Measurements from ENCODE around the gene ZBED3.
"Not testable (repeated sequence)": the region's sequence is repeated elsewhere in the genome, so short reads cannot be mapped to it uniquely, and the experiment has no call there.

ZBED3 gene

DNA sequence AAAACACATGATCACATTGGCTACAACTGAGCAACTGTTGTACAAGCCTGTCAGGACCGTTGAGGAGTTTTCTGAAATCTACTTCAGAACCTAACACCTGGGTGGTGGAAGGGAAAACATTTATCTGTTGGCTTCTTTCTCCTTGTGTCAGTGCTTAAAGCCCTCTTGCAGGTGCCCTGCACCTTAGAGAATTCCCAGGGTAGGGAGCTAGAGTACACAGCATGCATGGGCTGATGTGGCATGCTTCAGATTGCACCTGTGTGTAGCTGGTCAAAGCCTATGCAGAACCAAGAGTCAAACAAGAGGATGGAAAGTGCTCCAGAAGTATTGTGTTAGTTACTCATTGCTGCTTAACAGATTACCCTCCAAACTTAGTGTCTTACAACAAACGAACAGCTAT lies 33.6 kb upstream of the ZBED3 start:
- no peak for DNase-seq (ENCODE audit: low read depth)
- H3K4me3 ChIP-seq (ENCODE audit: low read depth, low read length) = no peak overlapping the region
- TF ChIP-seq, protein P1, sequence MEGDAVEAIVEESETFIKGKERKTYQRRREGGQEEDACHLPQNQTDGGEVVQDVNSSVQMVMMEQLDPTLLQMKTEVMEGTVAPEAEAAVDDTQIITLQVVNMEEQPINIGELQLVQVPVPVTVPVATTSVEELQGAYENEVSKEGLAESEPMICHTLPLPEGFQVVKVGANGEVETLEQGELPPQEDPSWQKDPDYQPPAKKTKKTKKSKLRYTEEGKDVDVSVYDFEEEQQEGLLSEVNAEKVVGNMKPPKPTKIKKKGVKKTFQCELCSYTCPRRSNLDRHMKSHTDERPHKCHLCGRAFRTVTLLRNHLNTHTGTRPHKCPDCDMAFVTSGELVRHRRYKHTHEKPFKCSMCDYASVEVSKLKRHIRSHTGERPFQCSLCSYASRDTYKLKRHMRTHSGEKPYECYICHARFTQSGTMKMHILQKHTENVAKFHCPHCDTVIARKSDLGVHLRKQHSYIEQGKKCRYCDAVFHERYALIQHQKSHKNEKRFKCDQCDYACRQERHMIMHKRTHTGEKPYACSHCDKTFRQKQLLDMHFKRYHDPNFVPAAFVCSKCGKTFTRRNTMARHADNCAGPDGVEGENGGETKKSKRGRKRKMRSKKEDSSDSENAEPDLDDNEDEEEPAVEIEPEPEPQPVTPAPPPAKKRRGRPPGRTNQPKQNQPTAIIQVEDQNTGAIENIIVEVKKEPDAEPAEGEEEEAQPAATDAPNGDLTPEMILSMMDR (IDR thresholded peaks at IDR 0.05; ENCODE audit: low read depth, low read length, missing control alignments) = no peak
- in situ Hi-C loops (cut with HindIII; ENCODE audit: low sequenced_read_pairs) = no loop called here

DNA sequence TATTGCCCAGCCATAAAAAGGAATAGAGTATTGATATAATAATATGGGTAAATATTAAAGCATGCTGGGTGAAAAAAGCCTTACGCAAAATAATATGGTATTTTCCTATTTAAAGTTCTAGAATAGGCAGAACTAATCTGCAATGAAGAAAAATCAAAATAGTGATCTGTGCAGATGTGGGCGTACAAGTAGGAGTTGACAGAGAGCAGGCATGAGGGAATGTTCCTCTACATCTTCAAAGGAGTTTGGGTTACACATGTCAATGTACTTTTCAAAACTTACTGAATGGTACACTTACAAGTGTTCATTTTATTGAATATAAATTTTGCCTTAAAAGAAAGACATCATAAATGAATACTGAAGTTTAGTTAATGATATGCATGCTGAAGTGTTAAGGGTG lies 33.0 kb upstream of the ZBED3 start:
- no peak overlapping the region for H3K4me3 ChIP-seq (ENCODE audit: low read depth, low read length)
- in situ Hi-C loops (cut with HindIII; ENCODE audit: low sequenced_read_pairs) = no loop called here
- no peak for DNase-seq (ENCODE audit: low read depth)
- TF ChIP-seq, protein P1 (IDR thresholded peaks at IDR 0.05; ENCODE audit: low read depth, low read length, missing control alignments) = no peak

DNA sequence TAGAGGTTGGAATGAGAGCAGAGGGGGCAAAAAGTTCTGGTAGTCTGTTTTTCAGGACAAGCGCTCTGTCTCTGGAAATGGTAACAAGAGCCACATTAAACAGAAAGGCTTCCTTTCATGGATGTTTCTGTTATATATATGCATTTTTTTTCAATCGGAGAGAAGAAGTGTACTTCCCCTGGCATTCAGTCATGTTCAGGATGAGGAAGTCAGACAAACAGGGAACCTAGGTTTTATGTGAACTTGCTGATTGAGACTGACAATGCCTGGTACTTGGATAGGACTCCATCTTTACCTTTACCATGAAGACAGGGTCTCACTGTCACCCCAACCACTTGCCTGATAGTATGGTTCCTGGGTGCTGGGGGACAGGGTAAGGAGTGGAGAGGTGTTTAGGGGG lies 30.1 kb upstream of the ZBED3 start:
- no peak overlapping the region for H3K4me3 ChIP-seq (ENCODE audit: low read depth, low read length)
- no peak for DNase-seq (ENCODE audit: low read depth)
- in situ Hi-C loops (cut with HindIII; ENCODE audit: low sequenced_read_pairs) = no loop called here
- TF ChIP-seq, protein P1 (IDR thresholded peaks at IDR 0.05; ENCODE audit: low read depth, low read length, missing control alignments) = no peak

DNA sequence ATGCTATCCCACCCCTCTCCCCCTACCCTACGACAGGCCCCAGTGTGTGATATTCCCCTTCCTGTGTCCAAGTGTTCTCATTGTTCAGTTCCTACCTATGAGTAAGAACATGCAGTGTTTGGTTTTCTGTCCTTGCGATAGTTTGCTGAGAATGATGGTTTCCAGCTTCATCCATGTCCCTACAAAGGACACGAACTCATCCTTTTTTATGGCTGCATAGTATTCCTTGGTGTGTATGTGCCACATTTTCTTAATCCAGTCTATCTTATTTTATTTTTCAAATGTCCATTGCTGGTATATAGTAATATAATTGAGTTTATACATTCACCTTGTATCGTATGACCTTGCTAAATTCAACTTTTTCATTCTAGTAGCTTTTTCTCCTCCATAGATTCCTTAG lies 19.9 kb upstream of the ZBED3 start:
- in situ Hi-C loops (cut with HindIII; ENCODE audit: low sequenced_read_pairs); H3K4me3 ChIP-seq (ENCODE audit: low read depth, low read length); DNase-seq (ENCODE audit: low read depth): not testable (repeated sequence)

DNA sequence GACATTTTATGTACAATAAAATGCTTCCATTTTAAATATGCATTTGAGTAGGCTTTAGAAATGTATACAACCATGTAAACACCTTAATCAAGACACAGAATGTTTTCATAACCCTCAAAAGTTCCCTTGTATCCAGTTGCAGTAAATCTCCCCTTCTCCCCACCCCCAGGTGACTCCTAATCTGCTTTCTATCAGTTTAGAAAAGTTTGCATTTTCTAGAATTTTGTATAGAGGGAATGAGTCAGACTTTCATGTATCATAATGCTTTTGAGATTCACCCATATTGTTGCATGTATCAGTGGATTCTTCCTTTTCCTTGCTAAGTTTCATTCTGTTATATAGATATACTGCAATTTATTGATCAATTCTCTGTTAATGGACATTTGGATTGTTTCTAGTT lies 17.7 kb upstream of the ZBED3 start:
- in situ Hi-C loops (cut with HindIII; ENCODE audit: low sequenced_read_pairs) = no loop called here
- H3K4me3 ChIP-seq (ENCODE audit: low read depth, low read length) = no peak overlapping the region
- no peak for DNase-seq (ENCODE audit: low read depth)
- TF ChIP-seq, protein P1 (IDR thresholded peaks at IDR 0.05; ENCODE audit: low read depth, low read length, missing control alignments) = no peak

DNA sequence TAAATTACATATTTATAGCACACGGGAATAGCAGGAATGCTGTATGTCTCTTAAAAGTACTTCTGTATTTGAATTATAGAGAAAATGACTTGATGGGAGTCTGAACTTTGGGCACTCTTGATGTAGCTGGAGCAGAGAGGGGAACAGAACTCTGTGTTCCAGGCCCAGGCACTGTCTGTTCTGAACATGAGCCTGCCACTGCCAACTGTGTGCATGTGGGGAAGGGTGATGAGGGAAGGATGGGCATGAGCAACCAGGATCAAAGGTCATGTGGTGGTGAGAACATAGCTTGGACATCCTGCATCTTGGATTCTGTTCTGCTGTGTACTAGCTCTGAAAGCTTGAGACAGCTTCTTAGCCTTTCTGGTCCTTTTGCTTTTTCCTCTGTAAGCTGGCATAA lies 16.4 kb upstream of the ZBED3 start:
- TF ChIP-seq, protein P1 (IDR thresholded peaks at IDR 0.05; ENCODE audit: low read depth, low read length, missing control alignments) = no peak
- H3K4me3 ChIP-seq (ENCODE audit: low read depth, low read length) = no peak overlapping the region
- no peak for DNase-seq (ENCODE audit: low read depth)
- in situ Hi-C loops (cut with HindIII; ENCODE audit: low sequenced_read_pairs) = no loop called here

DNA sequence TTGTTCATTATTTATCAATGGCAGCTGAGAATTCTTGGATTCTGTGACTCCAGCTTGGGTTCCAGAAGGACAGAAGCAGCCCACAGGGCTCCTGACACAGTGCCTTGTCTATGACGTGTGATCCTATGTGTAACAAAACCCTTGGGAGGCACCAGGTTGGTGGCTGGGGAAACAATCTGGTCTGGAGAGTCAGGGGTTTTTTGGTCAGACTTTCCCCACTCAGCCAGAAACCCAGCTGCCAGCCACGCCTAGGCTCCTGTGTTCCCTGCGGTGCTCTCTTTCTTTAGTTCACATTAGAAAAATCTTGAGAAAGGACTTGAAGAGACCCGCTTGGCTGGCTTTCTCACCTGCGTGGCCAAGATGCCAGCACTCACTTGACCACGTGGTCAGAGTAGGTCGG lies 15.5 kb upstream of the ZBED3 start:
- TF ChIP-seq, protein P1 (IDR thresholded peaks at IDR 0.05; ENCODE audit: low read depth, low read length, missing control alignments) = no peak
- in situ Hi-C loops (cut with HindIII; ENCODE audit: low sequenced_read_pairs) = no loop called here
- no peak for DNase-seq (ENCODE audit: low read depth)

More for the DNA sequence above, 15.5 kb upstream of the ZBED3 start:
- H3K4me3 ChIP-seq (ENCODE audit: low read depth, low read length) = no peak overlapping the region
